ENCODE measurements around the gene NFKBIE. TPM values are rescaled to one million over a fixed set of nuclear protein-coding genes. Genes with fewer than 3 reads are reported as not detected.
A peak's percentile ranks its signal among the peaks of the same experiment; 100 is the strongest.

NFKBIE gene
- total RNA-seq, 1 experiment from 2014 or later = 24.9 TPM

- BruUV-seq (replicated peaks) = no TSS peak
- H3K9me3 ChIP-seq (ENCODE audit: control insufficient read depth, insufficient read depth, low read depth, low read length) = no peaks in the 10 kb centered on the region
- peak overlapping the region; percentile 92 for H3K27ac ChIP-seq (ENCODE audit: low read length)
- H3K27me3 ChIP-seq (ENCODE audit: control insufficient read depth, insufficient read depth, low read length) = no peaks in the 10 kb centered on the region
- H3K4me1 ChIP-seq (ENCODE audit: control insufficient read depth, insufficient read depth, low read length) = peaks cover 53% of the 10 kb centered on the region
- intact Hi-C loops (cut with micrococcal nuclease; ENCODE audit: unreplicated experiment) (loop anchor here (5.0 kb wide), 1 partner anchor 66 kb away; no protein-coding TSS in a partner anchor), in situ Hi-C loops (cut with HindIII; ENCODE audit: low pct_unique_long_range_greater_than_20kb, low sequenced_read_pairs) (no loop called here)
- TF ChIP-seq REST (IDR thresholded peaks at IDR 0.05; ENCODE audit: insufficient read depth in 1 of 2, low read depth in 2 of 2, low read length in 1 of 2) (no peak), POLR2AphosphoS5 (IDR thresholded peaks at IDR 0.05; ENCODE audit: low read depth, low read length) (peak; percentile 66; the same call in 1 of the 2 replicates), TCF7L2 (IDR thresholded peaks at IDR 0.05; ENCODE audit: low read depth, low read length) (no peak), SIN3A (IDR thresholded peaks at IDR 0.05; ENCODE audit: borderline replicate concordance, insufficient read depth, low read depth, low read length) (0 out of 2 replicates have a peak, but pooled peaks have one; percentile 50), CTCF (IDR thresholded peaks at IDR 0.05) (peak; percentile 98)
- POLR2A ChIA-PET = interaction anchor here (0.7 to 1.0 kb wide), 2 partner anchors 14 to 68 kb away, joined by 3 read pairs; no protein-coding TSS in a partner anchor
- H3K36me3 ChIP-seq (ENCODE audit: control insufficient read depth, insufficient read depth, low read length) = peaks cover 3% of the 10 kb centered on the region; the same call in 1 of the 2 replicates
- peak overlapping the region; percentile 49 to 67 for H3K4me3 ChIP-seq (ENCODE audit: low read depth in 2 of 2, low read length in 2 of 2)
- ATAC-seq (peak; percentile 80), DNase-seq (ENCODE audit: low read depth, low spot score) (no peak)
- CTCF ChIA-PET = interaction anchor here (0.6 to 1.0 kb wide), 4 partner anchors 13 to 69 kb away, joined by 3 to 7 read pairs (median 6); partner anchors contain the start of gene SLC29A1
Observed at GRCh38 chr6:44237813-44238433, 27.4 kb downstream of the NFKBIE start.

GRCh38 chr6:44237021-44237812 lies 28.1 kb downstream of the NFKBIE start:
- intact Hi-C loops (cut with micrococcal nuclease; ENCODE audit: unreplicated experiment) (loop anchor here (5.0 kb wide), 1 partner anchor 65 kb away; no protein-coding TSS in a partner anchor), in situ Hi-C loops (cut with HindIII; ENCODE audit: low pct_unique_long_range_greater_than_20kb, low sequenced_read_pairs) (no loop called here)
- TF ChIP-seq SIN3A (IDR thresholded peaks at IDR 0.05; ENCODE audit: borderline replicate concordance, insufficient read depth, low read depth, low read length) = no peak; the same call in 1 of the 2 replicates
- TF ChIP-seq POLR2AphosphoS5 (IDR thresholded peaks at IDR 0.05; ENCODE audit: low read depth, low read length) = peak; percentile 82
- Histone ChIP-seq H3K4me3 (ENCODE audit: low read depth in 2 of 2, low read length in 2 of 2) (peak overlapping the region; percentile 49 to 67), H3K9me3 (ENCODE audit: control insufficient read depth, insufficient read depth, low read depth, low read length) (no peaks in the 10 kb centered on the region), H3K27me3 (ENCODE audit: control insufficient read depth, insufficient read depth, low read length) (no peaks in the 10 kb centered on the region), H3K4me1 (ENCODE audit: control insufficient read depth, insufficient read depth, low read length) (peaks cover 60% of the 10 kb centered on the region), H3K27ac (ENCODE audit: low read length) (peak overlapping the region; percentile 92), H3K36me3 (ENCODE audit: control insufficient read depth, insufficient read depth, low read length) (peaks cover 3% of the 10 kb centered on the region; the same call in 1 of the 2 replicates)
- ATAC-seq (peak; percentile 91), DNase-seq (ENCODE audit: low read depth, low spot score) (peak; percentile 95)
- ChIA-PET CTCF (interaction anchor here (0.6 to 1.0 kb wide), 5 partner anchors 12 to 69 kb away, joined by 3 to 7 read pairs (median 6); partner anchors contain the start of gene SLC29A1), POLR2A (interaction anchor here (0.5 to 1.0 kb wide), 4 partner anchors 13 to 68 kb away, joined by 3 to 7 read pairs (median 3); no protein-coding TSS in a partner anchor)
- TSS peak; percentile 98 for BruUV-seq (replicated peaks)

Data from Panc1 (cell line).